Stimulated activated CD4-positive, alpha-beta T cell treated with anti-CD3 and anti-CD28 coated beads, Interleukin-15, amount 100 ng/mL, for 1 hour (primary cell): Measurements from ENCODE around the gene TPRA1.
A peak's percentile ranks its signal among the peaks of the same experiment; 100 is the strongest.

ENCODE experiments used
- DNase-seq, 2 donors: peaks; one replicate each; pipeline ENCODE4 v3.0.0-alpha.2; 2020; ENCODE audit warnings: low read depth in 1 of 2, low spot score in 1 of 2

Gene TPRA1

GRCh38 chr3:127590593-127591465 is at the start of gene TPRA1:
Gene TPRA1, minus strand, starts transcription at chr3:127590733. Its CDS starts 10,587 bp downstream, at chr3:127580146.
- peak; percentile 42 to 61 for DNase-seq

- DNase-seq: no peak
These were observed 49.5 kb upstream of the TPRA1 start for GRCh38 chr3:127640042-127640355.

DNA sequence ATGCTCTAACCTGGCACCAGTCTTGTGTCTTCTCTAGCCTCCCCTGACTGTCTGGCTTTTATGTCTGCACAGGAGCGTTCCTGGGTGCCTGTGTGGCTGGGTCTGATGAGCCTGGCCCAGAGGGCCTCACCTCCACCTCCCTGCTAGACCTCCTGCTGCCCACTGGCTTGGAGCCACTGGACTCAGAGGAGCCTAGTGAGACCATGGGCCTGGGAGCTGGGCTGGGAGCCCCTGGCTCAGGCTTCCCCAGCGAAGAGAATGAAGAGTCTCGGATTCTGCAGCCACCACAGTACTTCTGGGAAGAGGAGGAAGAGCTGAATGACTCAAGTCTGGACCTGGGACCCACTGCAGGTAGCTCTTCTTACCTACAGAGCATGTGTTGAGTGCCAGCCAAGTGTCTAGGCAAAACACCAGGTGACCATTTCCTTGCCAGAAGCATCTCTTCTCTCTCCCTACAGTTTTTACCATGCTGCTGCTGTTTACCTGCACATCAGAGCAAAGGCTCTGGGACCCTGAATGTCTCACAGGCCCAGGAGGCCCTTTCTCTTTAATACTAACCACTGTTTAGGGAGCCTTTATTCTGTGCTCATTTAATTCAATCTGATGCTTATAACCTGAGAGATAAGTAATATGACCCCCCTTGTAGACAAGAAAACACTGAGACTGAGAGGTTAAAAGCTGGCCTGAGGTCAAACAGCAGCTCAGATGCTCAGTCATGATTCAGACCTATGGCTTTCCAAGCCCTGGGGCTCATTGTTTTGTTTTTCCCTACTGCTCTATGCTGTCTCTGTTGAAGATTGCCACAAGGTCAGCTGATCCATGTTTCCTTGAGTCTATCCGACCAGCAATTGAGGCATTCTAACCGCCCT is 48.9 kb upstream of the TPRA1 start:
- DNase-seq: no peak

DNA sequence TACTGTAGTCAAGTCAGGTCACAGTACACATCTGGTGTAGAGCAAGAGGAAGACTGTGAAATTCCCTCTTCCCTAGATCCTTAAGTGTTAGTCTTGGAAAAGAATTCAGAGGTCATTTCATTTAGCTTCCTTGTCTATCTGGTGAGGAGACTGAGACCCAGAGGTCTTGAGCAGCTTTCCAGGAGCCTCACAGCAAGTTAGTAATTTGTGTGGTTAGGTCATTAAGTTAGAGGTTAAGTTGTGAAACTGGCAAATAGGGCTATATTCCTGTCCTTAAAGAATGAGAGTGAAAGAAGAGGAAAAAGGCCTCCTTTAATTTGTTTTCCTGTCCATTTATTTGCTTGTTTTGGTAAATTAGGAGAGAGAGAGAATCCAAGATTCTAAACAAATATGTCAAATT is 47.4 kb upstream of the TPRA1 start:
- no peak for DNase-seq

DNA sequence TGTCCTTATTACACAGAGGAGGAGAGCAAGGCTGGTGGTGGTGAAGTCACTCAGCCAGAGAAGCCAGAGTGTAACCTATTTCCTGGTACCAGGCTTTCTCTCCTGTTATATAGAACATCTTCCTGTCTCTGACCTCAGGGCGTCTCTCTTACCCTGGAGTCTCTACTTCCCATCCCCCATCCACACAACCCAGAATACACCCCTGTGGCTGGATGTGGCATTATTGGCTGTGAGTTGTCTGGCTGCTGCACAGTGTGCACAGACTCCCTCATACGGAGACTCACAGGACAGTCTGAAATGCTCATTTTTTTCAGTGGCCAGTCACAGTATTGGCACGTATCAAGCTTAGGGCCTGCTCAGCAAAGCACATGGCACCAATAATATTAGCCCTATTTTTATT is 47.0 kb upstream of the TPRA1 start:
- DNase-seq: no peak

DNA sequence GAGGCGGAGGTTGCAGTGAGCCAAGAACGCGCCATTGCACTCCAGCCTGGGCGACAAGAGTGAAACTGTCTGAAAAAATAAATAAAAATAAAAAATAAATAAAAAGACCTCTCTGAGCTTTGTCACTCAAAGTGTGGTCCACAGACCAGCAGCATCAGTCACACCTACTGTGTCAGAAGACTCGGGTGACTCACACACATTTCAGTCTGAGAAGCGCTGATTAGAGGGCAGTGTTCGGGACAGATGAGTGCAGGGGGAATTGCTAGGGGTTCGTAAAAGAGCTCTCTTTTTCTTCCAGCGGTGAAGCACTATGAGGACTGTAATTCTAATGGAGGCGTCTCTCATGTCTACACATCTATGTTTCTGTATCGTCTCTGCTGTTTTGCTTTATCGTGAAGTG is 44.1 kb upstream of the TPRA1 start:
- DNase-seq: no peak

GRCh38 chr3:127632035-127632820 is 41.7 kb upstream of the TPRA1 start:
- DNase-seq: no peak

- DNase-seq: no peak
These were observed 40.5 kb upstream of the TPRA1 start for GRCh38 chr3:127630811-127631714.

DNA sequence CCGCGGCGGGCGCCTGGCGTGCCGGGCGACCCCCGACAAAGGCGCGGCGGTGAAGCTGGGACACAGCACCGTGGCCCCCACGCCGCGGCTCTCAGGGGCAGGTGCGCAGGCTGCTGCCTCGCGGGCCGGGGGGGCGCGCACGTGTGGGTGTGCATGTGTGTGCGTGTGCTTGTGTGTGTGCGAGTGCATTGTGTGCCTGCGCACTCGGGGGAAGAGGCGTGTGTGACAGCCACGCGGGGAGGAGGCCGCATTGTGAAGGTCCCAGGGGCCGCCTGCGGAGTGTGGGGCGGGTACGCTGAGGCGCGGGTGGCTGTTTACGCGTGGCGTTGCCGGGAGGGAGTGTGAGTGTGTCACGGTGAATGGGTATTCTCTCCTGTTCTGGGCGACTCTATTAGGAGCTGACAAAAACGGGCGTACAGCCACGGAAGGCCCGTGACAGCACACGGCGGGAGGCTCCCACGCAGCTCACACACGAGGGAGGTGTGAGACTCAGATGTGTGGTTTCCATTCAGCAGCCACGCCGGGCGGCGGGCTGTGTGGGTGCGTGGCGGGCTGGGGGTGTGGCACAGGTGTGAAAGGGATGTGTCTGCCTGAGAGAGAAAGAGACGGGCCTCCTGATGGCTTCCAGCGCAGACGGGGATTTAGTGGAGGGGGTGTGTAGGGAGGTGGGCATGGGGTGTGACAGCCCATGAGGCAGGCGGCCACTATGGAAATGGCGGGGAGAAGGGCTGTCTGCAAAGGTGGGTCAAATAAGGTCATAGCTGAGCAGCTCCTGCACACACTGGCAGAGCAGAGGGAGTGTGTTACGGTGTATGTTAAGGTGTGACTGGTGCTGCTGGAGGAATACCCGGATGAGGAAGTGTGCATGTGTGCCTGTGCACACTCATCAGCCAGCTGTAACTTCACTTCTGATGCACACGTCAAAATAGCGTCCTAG is 39.2 kb upstream of the TPRA1 start:
- DNase-seq: peak in 1 of 2 donors; percentile 30

DNA sequence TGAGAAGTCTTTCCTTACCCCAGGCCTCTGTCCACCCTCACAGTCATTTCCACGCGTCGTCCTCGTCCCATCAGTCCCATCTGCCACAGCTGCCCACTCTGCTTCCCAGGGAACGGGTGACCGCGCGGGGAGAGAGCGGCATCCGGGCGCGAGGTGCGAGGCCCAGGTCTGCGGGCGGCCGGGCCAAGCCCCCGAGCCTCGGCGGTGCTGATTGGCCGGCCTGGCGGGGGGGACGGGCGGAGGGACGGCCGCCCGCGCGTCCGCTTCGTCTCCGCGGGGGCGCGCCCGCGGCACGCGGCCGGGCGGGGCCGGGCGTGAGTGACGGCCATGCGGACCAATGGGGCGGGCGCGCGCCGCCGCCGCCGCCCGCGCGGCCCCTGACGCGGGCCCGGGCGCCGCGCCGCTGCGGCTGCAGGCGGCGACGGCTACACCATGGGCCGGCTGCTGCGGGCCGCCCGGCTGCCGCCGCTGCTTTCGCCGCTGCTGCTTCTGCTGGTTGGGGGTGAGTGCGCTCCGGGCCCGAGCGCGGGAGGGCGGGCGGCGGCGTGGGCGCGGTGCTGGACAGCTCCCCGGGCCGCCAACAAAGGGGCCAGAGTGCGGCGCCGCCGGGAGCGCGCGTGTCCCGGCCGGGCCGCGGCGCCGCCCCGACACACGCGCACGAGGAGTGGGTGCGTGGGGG is 38.4 kb upstream of the TPRA1 start, which contains the start of gene PODXL2:
PODXL2 (plus strand) TSS at position 398 of the 679 bp plus-strand sequence; CDS start at position 433, 35 bp downstream.
- DNase-seq: peak in 1 of 2 donors; percentile 29

DNA sequence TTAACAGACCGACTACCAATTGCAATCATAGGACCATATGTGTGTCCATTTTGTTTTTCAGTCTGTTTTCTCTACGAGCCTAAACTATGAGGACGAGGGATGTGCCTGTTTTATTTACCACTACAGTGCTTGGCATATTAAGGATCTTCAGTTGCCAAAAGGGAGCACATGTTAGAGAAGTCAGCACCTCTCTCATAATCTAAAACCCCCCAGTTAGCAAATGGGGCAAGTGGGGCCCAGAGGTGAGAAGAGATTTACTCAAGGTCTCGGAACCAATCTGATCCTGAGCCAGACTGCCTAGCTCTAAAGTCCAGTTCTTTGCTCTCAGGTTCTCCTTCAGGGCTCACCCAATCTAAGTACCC is 37.9 kb upstream of the TPRA1 start:
- no peak for DNase-seq

DNA sequence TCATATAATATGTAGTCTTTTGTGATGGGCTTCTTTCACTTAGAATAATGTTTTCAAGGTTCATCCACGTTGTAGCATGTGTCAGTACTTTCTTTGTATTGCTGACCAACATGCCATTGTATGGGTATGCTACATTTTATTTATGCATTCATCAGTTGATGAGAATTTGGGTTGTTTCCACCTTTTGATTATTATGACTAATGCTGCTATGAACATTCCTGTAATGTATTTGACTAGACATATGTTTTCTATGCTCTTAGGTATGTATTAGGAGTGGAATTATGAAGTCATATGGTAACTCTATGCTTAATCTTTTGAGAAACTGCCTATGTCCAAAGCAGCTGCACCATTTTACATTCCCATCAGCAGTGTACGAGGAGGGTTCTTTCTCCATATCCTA is 35.3 kb upstream of the TPRA1 start:
- DNase-seq: no peak

DNA sequence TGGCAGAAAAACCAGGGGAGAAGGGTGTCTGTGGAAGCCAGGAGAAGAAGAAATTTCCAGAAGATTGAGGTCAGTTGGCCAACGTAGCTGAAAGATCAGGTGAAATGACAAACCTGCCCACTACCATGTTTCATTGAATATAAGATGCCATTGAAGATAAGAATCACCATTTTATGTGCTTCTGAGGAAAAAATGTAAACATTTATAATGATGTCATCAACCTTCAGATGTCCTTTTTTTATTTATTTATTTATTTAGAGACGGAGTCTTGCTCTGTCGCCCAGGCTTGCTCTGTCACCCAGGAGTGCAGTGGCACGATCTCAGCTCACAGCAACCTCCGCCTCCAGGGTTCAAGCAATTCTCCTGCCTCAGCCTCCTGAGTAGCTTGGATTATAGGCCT is 33.5 kb upstream of the TPRA1 start:
- DNase-seq: no peak

- DNase-seq: no peak
These were observed 32.4 kb upstream of the TPRA1 start for GRCh38 chr3:127622772-127623576.

GRCh38 chr3:127622031-127622430 is 31.5 kb upstream of the TPRA1 start:
- no peak for DNase-seq

DNA sequence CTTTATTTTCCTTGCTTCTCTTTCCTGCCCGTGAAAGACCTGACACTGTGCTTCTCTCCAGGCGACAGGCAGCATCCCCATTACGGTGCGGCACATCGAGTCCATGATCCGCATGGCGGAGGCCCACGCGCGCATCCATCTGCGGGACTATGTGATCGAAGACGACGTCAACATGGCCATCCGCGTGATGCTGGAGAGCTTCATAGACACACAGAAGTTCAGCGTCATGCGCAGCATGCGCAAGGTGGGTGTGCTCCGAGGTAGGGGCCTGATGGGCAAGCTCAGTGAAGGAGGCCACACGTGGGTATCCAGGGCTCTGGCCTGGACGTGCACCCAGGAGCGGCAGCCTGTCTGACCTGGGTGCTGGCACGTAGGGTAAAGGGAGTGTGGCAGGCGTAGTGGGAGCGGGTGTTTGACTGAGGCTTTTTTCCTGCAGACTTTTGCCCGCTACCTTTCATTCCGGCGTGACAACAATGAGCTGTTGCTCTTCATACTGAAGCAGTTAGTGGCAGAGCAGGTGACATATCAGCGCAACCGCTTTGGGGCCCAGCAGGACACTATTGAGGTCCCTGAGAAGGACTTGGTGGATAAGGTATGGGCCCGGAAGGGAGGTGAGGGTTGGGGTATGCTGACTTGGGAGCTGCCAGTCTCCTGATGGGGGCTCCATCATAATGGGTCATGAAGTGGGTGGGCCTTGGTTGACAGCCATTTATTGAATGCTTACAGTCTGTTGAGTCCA is 30.3 kb upstream of the TPRA1 start:
- DNase-seq: no peak

GRCh38 chr3:127618891-127619290 is 28.4 kb upstream of the TPRA1 start:
- DNase-seq: no peak
